H1 (cell line): ENCODE data around the gene GSTA2. TPM values are rescaled to one million over a fixed set of nuclear protein-coding genes. Genes with fewer than 3 reads are reported as not detected.

Experiments used
- CTCF ChIA-PET: fragments of 300-600 bp; sonication (Branson Sonifier 250); formaldehyde crosslinking; loops from one replicate; lab custom pipeline; 2021; ENCODE audit not compliant: partially characterized antibody; lab: Charles Lee
- POLR2A ChIA-PET: fragments of 300-600 bp; sonication (Branson Sonifier 250); formaldehyde crosslinking; loops from one replicate; lab custom pipeline; 2021; ENCODE audit warnings: inconsistent platforms; ENCODE audit not compliant: partially characterized antibody; lab: Charles Lee
- DNase-seq, 2 experiments: peaks; one replicate each; pipeline versions ENCODE4 v3.0.0 to v3.0.0-alpha.2; 2010 to 2022; ENCODE audit warnings: low spot score in 2 of 2, low read depth in 1 of 2, mixed read lengths in 1 of 2
- FAIRE-seq: peaks from 2 replicates; lab custom pipeline; 2011; peaks lifted over from hg19 to GRCh38; lab: Jason Lieb, UNC
- H2AFZ ChIP-seq: 2 replicates; pipeline ENCODE4 v1.8.1; 2012; ENCODE audit warnings: low read length, inconsistent platforms
- H2AK5ac ChIP-seq: 2 replicates; pipeline ENCODE4 v1.6.1; 2013; ENCODE audit warnings: low read depth, low read length
- H2BK120ac ChIP-seq: replicated peaks from 2 replicates; pipeline ENCODE3; 2013; ENCODE audit warnings: low read depth, low read length, inconsistent platforms
- H2BK12ac ChIP-seq: 2 replicates; pipeline ENCODE4 v1.6.1; 2013; ENCODE audit warnings: low read depth, low read length
- H2BK15ac ChIP-seq: 2 replicates; pipeline ENCODE4 v1.6.1; 2013; ENCODE audit warnings: low read length
- H2BK20ac ChIP-seq: 2 replicates; pipeline ENCODE4 v1.6.1; 2013; ENCODE audit warnings: low read length
- H2BK5ac ChIP-seq: 2 replicates; pipeline ENCODE4 v1.6.1; 2013; ENCODE audit warnings: low read depth, low read length
- H3K14ac ChIP-seq: 2 replicates; pipeline ENCODE4 v1.6.1; 2013; ENCODE audit warnings: inconsistent platforms; ENCODE audit not compliant: insufficient read length
- H3K18ac ChIP-seq: 2 replicates; pipeline ENCODE4 v1.6.1; 2013; ENCODE audit warnings: low read length; ENCODE audit errors: extremely low read depth
- H3K23ac ChIP-seq: 2 replicates; pipeline ENCODE4 v1.6.1; 2013; ENCODE audit warnings: inconsistent platforms; ENCODE audit not compliant: insufficient read length
- H3K23me2 ChIP-seq: 2 replicates; pipeline ENCODE4 v1.6.1; 2013; ENCODE audit warnings: low read depth, low read length
- H3K27ac ChIP-seq: 2 replicates; pipeline ENCODE4 v1.6.1; 2011; ENCODE audit warnings: low read depth, low read length, inconsistent platforms
- H3K27me3 ChIP-seq, 4 experiments: replicated peaks in 1 of 4; 1 replicate in 1 of 4; 2 replicates in 3 of 4; pipeline versions ENCODE4 v1.6.1 to v1.8.1; 2011 to 2013; ENCODE audit warnings: low read length in 3 of 4, mild to moderate bottlenecking in 3 of 4, inconsistent platforms in 2 of 4, mixed read lengths in 2 of 4, moderate library complexity in 1 of 4; ENCODE audit not compliant: control insufficient read depth in 3 of 4, insufficient read depth in 3 of 4; ENCODE audit errors: extremely low read depth in 1 of 4
- H3K36me3 ChIP-seq, 4 experiments: 2 replicates each; pipeline versions ENCODE4 v1.6.1 to v1.8.1; 2011 to 2013; ENCODE audit warnings: mild to moderate bottlenecking in 4 of 4, low read length in 3 of 4, moderate library complexity in 2 of 4, control low read depth in 1 of 4, inconsistent platforms in 1 of 4; ENCODE audit not compliant: insufficient read depth in 4 of 4, control insufficient read depth in 2 of 4
- H3K4ac ChIP-seq: replicated peaks from 2 replicates; pipeline ENCODE3; 2013; ENCODE audit warnings: low read length, low read depth, mixed read lengths, inconsistent platforms; ENCODE audit not compliant: insufficient read length
- H3K4me1 ChIP-seq, 4 experiments: replicated peaks in 1 of 4; 1 replicate in 1 of 4; 2 replicates in 3 of 4; pipeline versions ENCODE4 v1.6.1 to v1.8.1; 2011 to 2013; ENCODE audit warnings: low read length in 3 of 4, inconsistent platforms in 2 of 4, mixed read lengths in 1 of 4; ENCODE audit not compliant: insufficient read depth in 4 of 4, control insufficient read depth in 3 of 4
- H3K4me2 ChIP-seq, 2 experiments: 2 replicates each; pipeline versions ENCODE4 v1.6.1 to v1.8.1; 2011 to 2013; ENCODE audit warnings: low read depth in 2 of 2, low read length in 2 of 2, control low read depth in 1 of 2, inconsistent platforms in 1 of 2, mild to moderate bottlenecking in 1 of 2; ENCODE audit not compliant: insufficient read depth in 1 of 2
- H3K4me3 ChIP-seq, 4 experiments: fragments of 200-600, 300-600 bp in 1 of 4; sonication (generic), shearing (Covaris generic), sonication (Bioruptor Twin) in 1 of 4; 2 replicates each; pipeline versions ENCODE4 v1.5.1 to v1.8.1; 2011 to 2016; ENCODE audit warnings: low read length in 4 of 4, low read depth in 3 of 4, control low read depth in 2 of 4, inconsistent platforms in 2 of 4, mild to moderate bottlenecking in 2 of 4, mixed read lengths in 1 of 4, moderate library complexity in 1 of 4; ENCODE audit not compliant: insufficient read depth in 2 of 4; ENCODE audit errors: extremely low read depth in 1 of 4
- H3K56ac ChIP-seq: replicated peaks from 2 replicates; pipeline ENCODE3; 2013; ENCODE audit warnings: low read depth, mild to moderate bottlenecking, mixed read lengths, low read length, inconsistent platforms; ENCODE audit not compliant: insufficient read length
- H3K79me1 ChIP-seq: 2 replicates; pipeline ENCODE4 v1.6.1; 2013; ENCODE audit warnings: low read depth, low read length, control low read depth
- H3K79me2 ChIP-seq, 2 experiments: 2 replicates each; pipeline versions ENCODE4 v1.6.1 to v1.8.1; 2012 to 2013; ENCODE audit warnings: low read length in 2 of 2, mild to moderate bottlenecking in 2 of 2, inconsistent platforms in 1 of 2; ENCODE audit not compliant: insufficient read depth in 2 of 2, control insufficient read depth in 1 of 2
- H3K9ac ChIP-seq, 4 experiments: replicated peaks in 1 of 4; 1 replicate in 1 of 4; 2 replicates in 3 of 4; pipeline versions ENCODE4 v1.6.1 to v1.8.1; 2011 to 2013; ENCODE audit warnings: low read depth in 3 of 4, low read length in 3 of 4, control low read depth in 2 of 4, mild to moderate bottlenecking in 2 of 4, moderate library complexity in 2 of 4, inconsistent platforms in 1 of 4; ENCODE audit errors: extremely low read depth in 1 of 4
- H3K9me3 ChIP-seq, 2 experiments: 2 replicates each; pipeline versions ENCODE4 v1.6.1 to v1.8.1; 2012 to 2013; ENCODE audit warnings: mild to moderate bottlenecking in 2 of 2, moderate library complexity in 2 of 2, control low read depth in 1 of 2, inconsistent platforms in 1 of 2, low read depth in 1 of 2, low read length in 1 of 2, mixed read lengths in 1 of 2; ENCODE audit not compliant: insufficient read depth in 2 of 2
- H4K20me1 ChIP-seq, 2 experiments: replicated peaks in 1 of 2; 2 replicates each; pipeline versions ENCODE3 to v1.8.1; 2011 to 2013; ENCODE audit warnings: inconsistent platforms in 2 of 2, low read length in 2 of 2, mild to moderate bottlenecking in 1 of 2; ENCODE audit not compliant: insufficient read depth in 2 of 2, control insufficient read depth in 1 of 2
- H4K5ac ChIP-seq: 2 replicates; pipeline ENCODE4 v1.6.1; 2013; ENCODE audit warnings: low read length, low read depth, mixed read lengths, inconsistent platforms; ENCODE audit not compliant: insufficient read length
- H4K8ac ChIP-seq: 2 replicates; pipeline ENCODE4 v1.8.0; 2013; ENCODE audit warnings: mild to moderate bottlenecking, moderate library complexity, low read length, inconsistent platforms; ENCODE audit not compliant: insufficient read depth; ENCODE audit errors: extremely low read depth
- H4K91ac ChIP-seq: replicated peaks from 2 replicates; pipeline ENCODE3; 2013; ENCODE audit warnings: low read length, mixed read lengths, inconsistent platforms; ENCODE audit not compliant: insufficient read length
- WGBS, 2 experiments: shearing (Covaris generic) in 1 of 2; methylation state at CpG; one replicate each; pipeline versions ENCODE4 v1.1.6 to v1.1.7; 2013 to 2015; ENCODE audit warnings: low lambda C conversion rate in 2 of 2, mixed read lengths in 2 of 2, inconsistent platforms in 1 of 2, low coverage in 1 of 2, missing lambda C conversion rate in 1 of 2; ENCODE audit not compliant: insufficient replicate concordance in 2 of 2, insufficient coverage in 1 of 2, insufficient read length in 1 of 2; ENCODE audit errors: extremely low coverage in 1 of 2, missing lambda C conversion rate in 1 of 2; 5-methylcytosine and 5-hydroxymethylcytosine counted together
- polyA plus RNA-seq, 7 experiments: library from polyadenylated mRNA; depleted of rRNA in 3 of 7; stranded (reverse) in 5 of 7; unstranded in 2 of 7; fragments of >200 nt in 5 of 7; fragments of 200-250 nt in 2 of 7; gene quantifications; 1 replicate in 5 of 7; 2 replicates in 1 of 7; 4 replicates in 1 of 7; pipeline versions ENCODE4 v1.2.1 to v1.2.3, GENCODE V29; 2011 to 2013; ENCODE audit warnings: missing spikeins in 2 of 7, mixed read lengths in 2 of 7
- total RNA-seq: library from RNA; stranded (reverse); fragmentation: NEBNext Ultra II Directional; extraction: Animal tissue kit (Norgen Biotek cat#: 25700); gene quantifications from 2 replicates; pipeline ENCODE4 v1.2.1, GENCODE V29; 2021

GSTA2 gene
- total and polyA plus RNA-seq, 2 of the 8 experiments (the other 6 are each of a cell fraction or from before 2014, with no cell fraction given): 0.05 TPM; not detected in 1

GRCh38 chr6:52726193-52726542, 37.1 kb downstream of the GSTA2 start:
- Histone ChIP-seq H3K4me1 (peaks cover 0 to under 1% (median 0%) of the 10 kb centered on the region in 4 experiments; a peak in 1 of 7 replicates), H3K79me1 (no peaks in the 10 kb centered on the region), H4K5ac (no peak overlapping the region), H2AFZ (no peak overlapping the region), H4K20me1 (no peaks in the 10 kb centered on the region), H3K79me2 (no peaks in the 10 kb centered on the region), H3K36me3 (no peaks in the 10 kb centered on the region), H3K4me3 (no peak overlapping the region), H2BK20ac (no peak overlapping the region), H3K4me2 (no peak overlapping the region), H3K27ac (no peak overlapping the region), H3K9me3 (no peaks in the 10 kb centered on the region), H2BK15ac (no peak overlapping the region), H3K4ac (no peak overlapping the region), H3K18ac (no peak overlapping the region), H2BK12ac (no peak overlapping the region), H2AK5ac (no peak overlapping the region), H3K27me3 (no peaks in the 10 kb centered on the region), H3K23me2 (no peaks in the 10 kb centered on the region), H3K56ac (no peak overlapping the region), H3K23ac (no peak overlapping the region), H3K14ac (no peak overlapping the region), H2BK120ac (no peak overlapping the region), H3K9ac (no peak overlapping the region), H2BK5ac (no peak overlapping the region), H4K8ac (no peak overlapping the region), H4K91ac (no peak overlapping the region)
- CTCF ChIA-PET: interaction anchor here (0.6 to 2.5 kb wide), 8 partner anchors 10 to 156 kb away, joined by 3 to 9 read pairs (median 3); no protein-coding TSS in a partner anchor
- POLR2A ChIA-PET: no interaction called here
- WGBS, 2 experiments: 94% methylated on average over 2 of the region's 2 CpGs; no CpG with 5 or more reads in 1 of the 2 experiments
- no peak for FAIRE-seq
- DNase-seq: no peak
